Activated T-cell treated with anti-CD3 and anti-CD28 coated beads for 48 hours (primary cell): Measurements from ENCODE around the gene PARG.
"Not testable (repeated sequence)": the region's sequence is repeated elsewhere in the genome, so short reads cannot be mapped to it uniquely, and the experiment has no call there.

Experiments
- DNase-seq: peaks from one replicate; pipeline ENCODE4 v3.0.0-alpha.2; 2020; ENCODE audit warnings: low read depth

The PARG gene

DNA sequence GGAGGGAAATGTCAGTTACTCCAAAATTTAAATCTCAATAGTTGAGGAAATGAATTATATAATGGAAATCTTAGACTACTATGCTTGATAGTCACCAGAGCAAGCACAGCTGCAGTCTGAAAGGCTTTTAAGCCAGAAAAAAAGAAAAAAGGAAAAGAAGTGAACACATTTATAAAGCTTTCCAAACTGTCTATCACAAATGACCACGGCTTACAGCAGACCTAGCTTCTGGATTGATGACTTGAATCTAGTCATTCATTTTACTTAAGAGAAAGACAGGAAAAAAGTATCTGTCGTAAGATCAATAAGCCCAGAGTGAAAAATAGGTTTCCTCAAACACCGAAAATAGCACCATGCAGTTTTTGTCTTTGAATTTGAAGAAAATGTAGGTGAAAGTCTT is 111.8 kb downstream of the PARG start:
- no peak for DNase-seq

DNA sequence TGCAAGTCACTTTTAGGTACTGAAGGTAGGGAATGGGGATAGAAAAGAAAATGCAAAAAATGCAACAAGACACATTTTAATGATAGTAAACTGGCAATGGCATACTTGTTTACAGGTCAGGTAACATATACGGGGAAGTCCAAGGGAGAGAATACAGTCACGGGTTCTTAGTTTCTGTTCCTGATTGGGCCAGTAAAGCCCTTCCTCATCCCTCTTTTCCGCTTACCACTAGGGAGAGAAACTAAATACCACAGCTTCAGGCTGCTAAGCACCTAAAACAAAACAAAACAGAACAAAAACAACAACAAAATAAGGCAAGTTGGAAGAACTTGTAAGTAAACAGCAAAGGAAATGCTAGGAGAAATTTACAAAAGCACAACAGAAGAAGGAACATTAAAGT is 114.5 kb downstream of the PARG start:
- no peak for DNase-seq

DNA sequence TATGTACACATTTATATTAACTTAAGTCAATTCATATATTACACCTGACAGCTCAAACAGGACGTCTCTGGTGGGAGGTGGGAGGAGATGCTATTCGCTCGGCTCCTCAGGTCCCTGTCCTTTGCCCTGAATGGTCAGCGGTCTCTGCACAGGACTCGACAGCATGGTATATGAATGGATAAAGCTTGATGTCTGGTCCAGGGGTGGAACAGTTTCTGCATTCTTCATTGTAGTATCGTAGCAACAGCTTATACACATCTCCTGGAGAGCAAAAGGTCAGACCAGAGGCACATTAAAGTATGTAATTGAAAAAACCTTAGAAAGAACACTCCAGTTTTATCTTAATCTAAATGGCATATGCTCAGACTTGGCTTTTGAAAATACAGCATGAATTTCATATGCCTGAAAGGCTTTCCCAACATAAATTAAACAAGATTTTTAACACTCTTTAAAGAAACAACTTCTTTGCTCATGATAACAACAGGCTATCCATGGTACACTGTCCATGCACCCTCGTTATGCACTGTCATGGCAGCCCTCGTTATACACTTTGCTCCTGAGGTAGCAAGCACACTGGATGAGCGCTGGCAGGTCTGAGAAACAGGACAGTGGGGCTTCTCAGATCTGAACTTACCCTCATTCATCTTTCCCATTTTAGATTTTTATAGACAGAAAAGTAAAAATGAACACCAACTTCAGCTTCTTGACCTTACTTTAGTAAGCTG is 122.4 kb downstream of the PARG start:
- DNase-seq, result no peak

DNA sequence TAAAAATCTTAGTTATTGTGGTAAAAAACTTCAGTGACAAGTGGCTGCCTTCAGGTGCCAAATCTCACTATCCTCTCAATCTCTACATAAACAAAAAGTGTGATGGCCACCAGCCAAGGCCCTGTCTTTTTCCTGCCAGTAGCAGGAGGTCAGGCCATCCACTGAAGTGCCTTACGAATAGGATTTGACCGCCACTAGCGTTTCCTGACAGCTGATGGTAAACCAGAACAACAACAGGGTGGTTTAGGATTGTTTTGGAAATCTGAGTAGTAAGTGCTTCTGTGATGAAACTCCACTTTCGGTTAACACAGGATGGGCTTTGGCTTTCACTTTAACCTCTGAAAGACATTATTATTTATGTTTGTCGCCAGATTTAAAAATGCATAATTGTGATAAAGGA is 124.0 kb downstream of the PARG start:
- DNase-seq, result no peak

DNA sequence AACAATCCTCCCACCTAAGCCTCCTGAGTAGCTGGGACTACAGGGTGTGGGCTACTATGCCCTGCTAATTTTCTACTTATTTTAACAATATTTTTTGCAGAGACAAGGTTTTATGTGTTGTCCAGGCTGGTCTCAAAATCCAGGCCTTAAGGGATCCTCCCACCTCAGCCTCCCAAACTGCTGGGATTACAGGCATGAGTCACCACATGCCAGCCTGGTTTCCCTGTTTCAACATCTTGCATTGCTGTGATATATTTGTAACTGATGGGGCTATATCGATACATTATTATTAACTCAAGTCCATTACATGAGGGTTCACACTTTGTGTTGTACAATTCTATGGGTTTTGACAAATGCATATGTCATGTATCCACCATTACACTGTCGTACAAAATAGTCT is 137.8 kb downstream of the PARG start:
- DNase-seq, result no peak

DNA sequence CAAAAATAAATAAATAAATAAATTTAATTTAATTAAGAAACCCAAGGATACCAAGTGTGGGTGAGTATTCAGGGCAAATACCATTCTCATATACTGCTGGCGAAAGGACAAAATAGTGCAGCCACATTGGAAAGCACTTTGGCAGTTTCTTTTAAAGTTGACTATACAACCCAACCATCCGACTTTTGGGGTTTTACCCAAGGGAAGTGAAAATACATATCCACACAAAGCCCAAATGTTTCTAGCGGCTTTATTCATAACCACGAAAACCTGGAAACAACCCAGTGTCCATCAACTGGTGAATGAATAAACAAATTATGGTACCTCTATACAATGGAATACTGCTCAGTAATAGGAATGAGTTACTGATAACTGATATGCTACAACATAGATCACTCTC is 143.6 kb downstream of the PARG start:
- no peak for DNase-seq

DNA sequence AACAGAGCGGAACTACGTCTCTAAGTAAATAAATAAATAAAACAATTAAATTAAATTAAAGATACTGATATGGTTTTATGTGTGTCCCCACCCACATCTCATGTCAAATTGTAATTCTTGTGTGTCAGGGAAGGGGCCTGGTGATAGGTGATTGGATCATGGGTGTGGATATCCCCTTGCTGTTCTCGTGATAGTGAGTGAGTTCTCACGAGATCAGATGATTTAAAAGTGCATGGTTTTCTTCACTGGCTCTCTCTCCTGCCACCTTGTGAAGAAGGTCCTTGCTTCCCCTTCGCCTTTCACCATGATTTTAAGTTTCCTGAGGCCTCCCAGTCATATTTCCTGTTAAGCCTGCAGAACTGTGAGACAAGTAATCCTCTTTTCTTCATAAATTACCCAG is 150.7 kb downstream of the PARG start:
- no peak for DNase-seq

DNA sequence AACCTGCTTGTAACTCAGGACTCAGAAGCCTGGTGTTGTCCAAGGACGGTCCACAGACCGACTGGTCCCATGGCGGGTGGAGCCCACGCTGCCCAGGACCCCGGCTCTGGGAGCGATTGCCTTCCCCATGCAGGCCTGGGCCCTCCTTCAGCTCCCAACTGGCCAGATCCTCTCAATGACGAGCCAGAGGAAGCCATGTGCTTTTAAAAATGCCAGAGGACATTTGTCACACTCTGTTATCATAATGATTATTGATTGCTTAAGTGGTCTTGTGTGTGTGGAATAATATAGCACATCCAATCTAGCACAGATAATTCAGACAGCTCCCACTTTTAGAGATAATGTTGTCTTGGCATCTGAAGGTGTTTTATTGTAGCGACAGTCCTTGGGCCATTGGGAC is 157.1 kb downstream of the PARG start:
- DNase-seq, result no peak

DNA sequence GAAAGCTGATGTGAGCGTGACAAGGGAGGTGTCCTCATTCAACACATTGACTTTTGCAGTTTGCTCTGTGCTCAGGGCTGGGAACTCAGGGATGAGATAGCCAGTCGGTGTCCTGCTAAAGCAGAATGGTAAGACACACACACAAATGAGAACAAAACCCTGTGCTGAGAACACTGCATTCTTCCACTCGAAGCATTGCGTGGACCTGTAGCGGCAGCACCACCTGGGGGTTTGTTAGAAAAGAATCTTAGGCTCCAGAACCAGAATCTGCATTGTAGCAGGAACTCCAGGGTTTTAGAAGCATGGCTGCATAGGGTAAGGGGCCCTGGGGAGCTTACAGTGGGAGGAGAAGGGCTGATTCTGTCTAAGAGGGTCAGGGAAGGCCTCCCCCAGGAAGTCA is 158.2 kb downstream of the PARG start:
- DNase-seq, result no peak

DNA sequence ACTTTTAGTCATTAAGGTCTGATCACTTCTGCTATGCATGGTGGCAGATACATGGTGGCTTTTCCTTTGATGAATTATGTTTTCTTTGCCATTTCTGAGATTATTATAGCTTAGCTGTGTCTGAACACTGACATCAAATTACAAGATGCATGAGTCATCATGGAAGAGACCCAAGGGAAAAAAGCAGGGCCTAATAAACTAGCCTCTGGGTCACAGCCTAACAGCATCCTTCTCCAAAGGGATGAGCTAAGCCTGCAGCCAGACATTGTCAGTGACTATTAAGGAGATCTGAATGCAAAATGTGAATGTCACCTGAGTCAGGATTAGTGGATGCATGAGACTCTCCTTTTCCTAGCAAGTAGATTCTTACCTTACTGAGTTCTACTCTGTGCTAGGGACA is 160.6 kb downstream of the PARG start:
- no peak for DNase-seq

DNA sequence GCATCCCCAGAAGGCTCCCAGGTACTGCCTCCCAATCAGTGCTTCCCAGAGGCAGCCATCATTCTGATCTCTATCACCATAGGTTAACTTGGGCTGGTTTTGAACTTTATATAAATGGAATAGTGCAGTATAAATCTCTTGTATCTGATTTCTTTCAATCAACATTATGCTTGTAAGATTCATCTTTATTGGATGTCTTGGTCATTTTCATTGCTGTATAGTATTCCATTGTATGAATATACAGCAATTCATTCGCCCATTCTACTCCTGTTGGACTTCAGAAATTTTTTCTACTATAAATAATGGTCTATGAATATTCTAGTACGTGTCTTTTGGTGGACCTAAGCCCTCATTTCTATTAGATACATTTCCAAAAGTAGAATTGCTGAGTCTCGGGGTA is 163.6 kb downstream of the PARG start:
- DNase-seq, result no peak

DNA sequence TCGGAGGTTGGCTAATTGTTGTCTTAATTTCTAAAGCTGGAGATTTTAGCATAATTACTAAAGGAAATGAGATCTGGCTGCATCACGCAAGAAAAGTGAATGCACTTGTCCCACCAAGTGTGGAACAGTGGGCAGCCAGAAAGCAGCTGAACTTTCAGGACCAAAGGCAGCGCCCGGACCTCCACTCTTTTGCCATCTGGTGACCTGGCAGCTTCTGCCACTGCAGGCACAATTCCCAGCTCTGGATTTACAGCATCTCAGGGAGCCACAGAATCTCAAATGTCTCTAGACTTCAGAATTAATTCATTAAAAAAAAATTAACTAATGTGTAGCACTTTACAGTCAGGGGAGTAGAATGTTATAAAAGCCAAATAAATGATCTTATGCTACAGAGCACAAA is 165.0 kb downstream of the PARG start:
- DNase-seq, result no peak

DNA sequence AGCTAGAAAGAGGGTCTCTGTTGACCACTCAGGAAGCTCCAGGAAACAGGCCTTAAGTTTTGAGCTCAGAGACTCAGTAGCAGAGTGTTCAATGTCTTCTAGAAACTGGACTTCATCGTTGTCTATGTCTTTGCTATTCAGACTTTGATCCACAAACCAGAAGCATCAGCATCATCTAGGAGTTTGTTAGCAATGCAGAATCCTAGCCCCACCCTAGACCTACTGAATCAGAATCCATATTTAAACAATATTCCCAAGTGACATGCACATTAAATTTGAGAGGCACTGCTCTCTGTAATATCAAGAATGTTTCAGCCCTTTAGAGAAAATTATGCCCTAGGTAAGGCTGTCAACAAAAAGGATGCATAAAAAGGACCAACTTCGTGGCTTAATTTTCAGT is 166.8 kb downstream of the PARG start:
- no peak for DNase-seq

DNA sequence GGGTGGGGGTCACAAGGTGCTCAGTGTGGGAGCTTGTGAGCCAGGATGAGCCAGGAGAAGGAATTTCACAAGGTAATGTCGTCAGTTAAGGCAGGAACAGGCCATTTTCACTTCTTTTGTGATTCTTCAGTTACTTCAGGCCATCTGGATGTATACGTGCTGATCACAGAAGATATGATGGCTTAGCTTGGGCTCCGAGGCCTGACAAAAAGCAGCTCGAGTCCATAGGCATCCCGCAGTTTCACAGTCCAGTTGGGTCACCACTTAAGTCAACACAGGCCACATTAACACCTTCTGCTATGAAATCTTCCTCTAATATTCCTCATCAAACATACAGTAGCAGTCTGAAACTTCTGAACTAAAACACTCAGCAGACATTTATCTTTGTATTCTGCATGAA is 168.9 kb downstream of the PARG start:
- DNase-seq, result not testable (repeated sequence)

DNA sequence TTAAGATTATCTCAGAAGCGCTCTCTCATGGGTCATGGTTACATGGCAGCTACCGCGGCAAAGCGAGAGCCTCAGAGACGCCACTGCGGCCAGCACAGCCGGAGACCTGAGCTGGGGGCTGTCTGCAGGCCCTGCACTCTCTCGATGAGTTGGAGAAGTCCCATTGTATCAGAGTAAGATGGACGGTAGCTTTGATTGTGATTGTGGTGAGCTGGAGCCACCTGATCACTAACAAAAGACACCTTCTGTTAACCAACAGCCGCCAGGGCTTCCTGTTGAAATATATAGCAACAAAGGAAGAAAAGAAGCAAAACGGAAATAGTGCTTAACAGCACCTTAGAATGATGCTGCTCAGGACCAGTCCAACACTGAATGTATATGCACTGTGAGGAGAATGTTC is 170.8 kb downstream of the PARG start:
- not testable (repeated sequence) for DNase-seq

DNA sequence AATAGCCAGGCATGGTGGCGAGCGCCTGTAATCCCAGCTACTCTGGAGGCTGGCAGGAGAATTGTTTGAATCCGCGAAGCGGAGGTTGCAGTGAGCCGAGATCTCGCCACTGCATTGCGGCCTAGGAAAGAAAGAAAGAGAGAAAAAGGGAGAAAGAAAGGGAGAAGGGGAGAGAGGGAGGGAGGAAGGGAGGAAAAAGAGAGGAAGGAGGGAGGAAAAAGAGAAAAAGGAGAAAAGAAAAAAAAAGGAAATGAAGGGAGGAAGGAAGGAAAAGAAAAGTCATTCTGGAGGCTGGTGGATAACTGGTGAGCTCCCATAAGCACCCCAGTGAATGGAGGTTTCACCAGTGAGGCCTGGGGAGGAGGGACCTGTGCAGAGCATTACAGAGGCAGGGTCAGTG is 172.1 kb downstream of the PARG start:
- no peak for DNase-seq

DNA sequence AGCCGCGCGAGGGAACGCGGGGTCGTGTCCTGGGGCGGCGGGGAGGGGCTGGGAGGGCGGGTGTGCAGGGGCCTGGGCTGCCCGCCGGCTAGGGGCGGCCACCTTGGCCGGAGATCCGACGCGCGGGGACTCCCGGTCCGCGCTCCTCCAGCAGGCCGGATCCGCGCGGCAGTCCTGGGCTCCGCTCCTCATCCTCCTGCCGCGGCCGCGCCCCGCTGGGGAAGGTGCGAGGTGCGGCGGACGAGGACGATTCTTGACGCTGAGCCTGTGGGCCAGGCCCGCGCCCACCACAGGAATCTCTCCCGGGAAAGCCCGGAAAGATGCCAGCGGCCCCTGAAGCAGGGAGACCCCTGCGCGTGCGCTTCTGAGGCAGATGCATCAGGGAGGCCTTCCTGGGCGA is 173.1 kb downstream of the PARG start:
- no peak for DNase-seq

DNA sequence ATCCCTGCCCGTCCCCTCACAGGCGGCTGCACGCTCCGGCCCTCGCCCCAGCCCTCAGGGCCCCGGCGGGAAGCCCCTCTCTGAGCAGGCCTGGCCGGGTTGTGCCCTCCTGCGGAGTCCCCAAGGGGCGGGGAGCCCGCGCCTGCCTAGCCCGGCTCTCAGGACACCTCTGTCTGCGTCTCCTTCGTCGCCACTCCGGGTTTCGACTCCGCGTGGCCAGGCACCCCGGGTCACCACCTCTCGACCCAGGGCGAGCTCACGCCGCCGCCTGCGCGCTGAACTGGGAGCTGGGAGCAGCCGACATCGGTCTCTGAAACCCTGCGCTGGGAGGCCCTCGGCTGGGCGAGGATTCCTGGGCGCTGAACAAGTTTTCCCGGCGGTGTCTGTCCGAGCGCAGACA is 173.5 kb downstream of the PARG start:
- DNase-seq, result no peak
